Islet precursor cell (in vitro differentiated cells): ENCODE measurements around the gene ICAM2.

Experiments
- DNase-seq: peaks from one replicate; pipeline ENCODE4 v3.0.0-alpha.2; 2018

ICAM2 gene

DNA sequence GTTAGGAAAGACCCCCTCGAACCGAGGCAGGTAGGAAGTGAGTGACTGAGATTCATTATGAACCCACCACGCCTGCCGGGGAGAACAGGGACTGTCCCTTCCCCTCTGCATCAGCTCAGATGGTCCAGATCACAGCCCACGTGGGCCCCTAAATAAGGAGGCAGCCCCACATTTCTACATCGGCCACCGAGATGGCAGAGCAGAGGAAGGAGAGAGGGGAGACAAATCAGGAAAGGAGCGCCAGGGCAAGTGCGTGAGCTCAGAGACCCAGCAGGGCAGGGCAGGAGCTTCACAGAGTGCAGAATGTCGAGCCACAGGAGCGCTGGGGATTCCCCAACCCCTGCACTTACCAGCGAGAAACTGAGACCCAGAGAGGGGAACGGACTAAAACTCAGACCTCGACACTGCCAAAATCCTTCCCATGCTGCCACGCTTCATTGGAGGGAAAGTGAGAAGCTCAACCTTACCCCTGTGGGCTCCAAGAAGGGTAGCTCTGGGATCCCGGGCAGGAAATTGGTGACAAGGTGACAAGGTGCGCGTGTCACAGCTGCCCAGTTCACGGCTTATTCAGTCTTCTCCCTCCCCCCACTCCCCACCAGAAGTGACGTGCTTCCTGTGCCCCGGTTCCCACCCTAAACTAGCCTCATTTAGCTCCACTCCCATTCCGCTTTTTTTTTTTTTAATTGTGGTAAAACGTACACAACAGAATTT is at the start of gene ICAM2:
Gene ICAM2, minus strand, starts transcription at position 578 of the 711 bp plus-strand sequence. CDS start 13,942 bp downstream, outside the sequence.
- DNase-seq, result peak; percentile 55

DNA sequence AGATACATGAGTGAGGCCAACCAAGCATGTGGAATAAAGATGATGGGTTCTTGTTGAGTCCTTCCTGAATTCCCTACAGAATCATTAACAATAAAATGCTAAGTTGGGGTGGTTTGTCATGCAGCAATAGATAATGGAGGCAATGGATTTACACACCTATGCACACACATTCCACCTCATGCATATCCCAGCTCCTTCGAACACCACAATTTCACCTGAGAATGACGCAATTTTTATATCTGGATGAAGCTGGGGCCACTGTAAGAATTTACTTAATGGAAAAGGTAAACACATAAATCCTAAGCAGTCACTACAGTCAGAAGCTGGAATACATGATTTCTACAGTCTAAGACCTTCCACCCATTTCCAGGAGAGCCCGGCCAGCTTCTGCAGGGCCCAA is 49.8 kb upstream of the ICAM2 start:
- no peak for DNase-seq

DNA sequence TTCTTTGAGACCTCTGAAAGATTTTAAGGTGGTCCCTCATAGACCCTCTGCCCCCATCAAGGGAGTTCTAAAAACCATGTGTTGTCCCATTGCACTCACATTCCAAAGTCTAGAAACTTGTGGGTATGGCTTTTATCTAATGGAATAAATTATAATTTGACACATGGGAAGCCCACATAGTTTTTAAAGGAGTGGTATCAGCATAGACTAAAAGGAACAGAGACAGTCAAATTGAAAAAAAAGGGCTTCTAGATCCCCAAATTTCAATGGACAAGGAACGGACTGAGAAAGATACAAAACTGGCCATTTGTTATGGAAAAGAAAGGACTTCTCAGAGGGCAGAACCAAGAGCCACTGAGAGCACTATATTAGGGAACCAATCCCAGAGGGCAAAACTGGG is 48.7 kb upstream of the ICAM2 start:
- no peak for DNase-seq

GRCh38 chr17:64067657-64068056 is 47.2 kb upstream of the ICAM2 start:
- DNase-seq, result no peak

DNA sequence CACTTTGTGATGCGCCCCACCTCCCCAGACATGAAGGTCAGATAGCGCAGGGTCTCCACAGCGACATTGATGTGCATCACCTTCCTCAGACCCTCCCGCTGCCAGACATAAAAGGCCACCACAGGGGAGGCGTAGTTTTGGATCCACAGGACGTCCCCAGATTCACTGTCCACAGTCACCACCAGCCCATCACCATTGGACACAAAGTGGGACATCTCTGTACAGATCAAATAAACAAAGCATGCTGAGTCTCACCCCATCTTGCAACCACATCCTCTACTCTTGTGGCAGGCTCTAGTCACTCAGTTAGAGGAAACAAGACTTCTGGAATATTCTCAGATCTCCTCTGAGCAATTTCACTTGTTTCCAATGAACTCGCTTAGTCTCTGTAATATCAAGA is 46.3 kb upstream of the ICAM2 start:
- no peak for DNase-seq

DNA sequence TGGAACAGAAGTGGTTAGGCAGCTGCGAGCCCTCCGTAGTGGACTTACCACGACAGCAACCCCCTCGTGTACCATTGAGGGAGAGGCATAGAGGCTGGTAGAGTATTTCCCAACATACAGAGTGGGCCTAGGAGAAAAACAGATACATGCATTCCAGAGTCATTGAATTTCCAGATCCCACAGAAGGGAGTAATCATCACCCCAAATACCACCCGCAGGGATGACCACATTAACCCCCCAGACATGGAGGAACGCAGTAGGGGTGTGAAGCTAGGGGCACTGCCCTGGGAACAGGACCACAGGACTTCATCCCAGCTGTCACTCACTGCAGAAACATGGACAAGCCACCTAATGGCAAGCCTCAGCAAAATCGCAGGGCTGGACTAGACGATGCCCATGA is 44.7 kb upstream of the ICAM2 start:
- no peak for DNase-seq

GRCh38 chr17:64064331-64064730 is 43.9 kb upstream of the ICAM2 start:
- DNase-seq, result no peak

DNA sequence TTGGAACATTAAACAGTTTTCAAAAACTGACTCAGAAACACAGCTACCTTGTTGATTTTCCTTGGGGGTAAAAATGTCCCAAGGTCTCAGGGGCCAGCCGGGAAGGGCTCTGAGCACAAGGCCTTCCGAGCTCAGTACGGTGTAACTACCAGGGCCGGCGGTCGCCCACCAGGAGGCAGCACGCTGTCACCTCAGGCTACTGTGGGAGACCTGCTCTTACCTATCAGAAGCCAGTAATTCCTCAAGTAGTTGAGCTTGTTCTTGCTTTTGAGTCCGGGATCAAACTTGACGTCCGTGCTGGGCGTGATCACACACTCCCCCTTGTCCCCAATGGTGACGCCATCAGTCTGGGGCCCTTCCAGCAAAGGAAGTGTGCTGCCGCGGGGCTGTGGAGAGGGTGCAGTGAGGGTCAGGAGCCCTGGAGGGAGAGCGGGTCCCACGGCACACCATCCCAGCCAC is 43.4 kb upstream of the ICAM2 start:
- DNase-seq, result peak; percentile 94

GRCh38 chr17:64063088-64063487 is 42.7 kb upstream of the ICAM2 start:
- no peak for DNase-seq

- no peak for DNase-seq
Measured at GRCh38 chr17:64061178-64061898, 40.9 kb upstream of the ICAM2 start.

DNA sequence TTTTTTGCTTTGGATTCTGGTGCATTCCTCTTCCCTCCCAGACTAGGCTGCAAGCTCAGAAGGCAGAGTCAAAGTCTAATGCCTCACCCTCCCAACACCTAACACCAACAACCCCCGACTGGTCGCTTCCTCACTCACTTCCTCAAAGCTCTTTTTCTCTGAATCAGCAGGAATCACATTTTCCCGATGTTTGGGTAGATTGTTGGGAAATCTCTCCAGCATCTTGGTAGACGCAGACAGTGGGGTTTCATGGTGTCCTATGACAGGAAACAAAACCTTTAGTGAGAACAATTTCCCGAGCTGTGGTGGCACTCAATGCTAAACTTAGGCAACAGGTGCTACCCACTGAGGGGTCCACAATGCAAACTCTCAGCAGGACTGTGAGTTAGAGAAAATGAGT is 39.9 kb upstream of the ICAM2 start:
- DNase-seq, result no peak

- DNase-seq, result no peak
Measured at GRCh38 chr17:64059756-64060155, 39.3 kb upstream of the ICAM2 start.

- DNase-seq, result no peak
Measured at GRCh38 chr17:64058621-64059020, 38.2 kb upstream of the ICAM2 start.

DNA sequence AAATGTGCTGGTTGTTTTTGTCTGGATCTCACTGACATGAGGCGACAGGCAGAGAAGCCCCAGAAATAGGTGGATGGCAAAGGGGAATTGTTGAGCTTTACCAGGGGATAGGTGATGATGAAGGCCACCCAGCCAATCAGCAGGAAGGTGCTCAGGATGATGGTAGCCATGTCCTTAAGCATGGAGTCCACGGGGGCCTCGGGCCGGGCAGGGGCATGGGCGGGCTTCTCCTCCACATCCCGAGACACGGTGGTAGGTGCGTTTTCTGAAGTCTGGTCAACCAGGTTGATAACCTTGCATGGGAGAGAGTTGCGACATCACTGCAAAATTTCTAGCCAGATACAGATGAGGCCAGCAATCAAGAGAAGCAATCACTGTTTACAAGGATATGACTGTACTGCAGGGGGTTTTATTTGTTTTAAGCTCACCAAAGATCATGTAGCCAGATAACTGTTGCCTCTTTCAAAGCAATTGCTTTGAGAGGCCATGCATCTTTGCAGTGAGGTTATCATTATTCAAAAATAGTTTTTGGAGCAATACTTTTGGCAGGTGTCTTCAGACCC is 37.3 kb upstream of the ICAM2 start:
- DNase-seq, result no peak

- DNase-seq, result peak; percentile 95
Measured at GRCh38 chr17:64056269-64057005, 36.0 kb upstream of the ICAM2 start.

DNA sequence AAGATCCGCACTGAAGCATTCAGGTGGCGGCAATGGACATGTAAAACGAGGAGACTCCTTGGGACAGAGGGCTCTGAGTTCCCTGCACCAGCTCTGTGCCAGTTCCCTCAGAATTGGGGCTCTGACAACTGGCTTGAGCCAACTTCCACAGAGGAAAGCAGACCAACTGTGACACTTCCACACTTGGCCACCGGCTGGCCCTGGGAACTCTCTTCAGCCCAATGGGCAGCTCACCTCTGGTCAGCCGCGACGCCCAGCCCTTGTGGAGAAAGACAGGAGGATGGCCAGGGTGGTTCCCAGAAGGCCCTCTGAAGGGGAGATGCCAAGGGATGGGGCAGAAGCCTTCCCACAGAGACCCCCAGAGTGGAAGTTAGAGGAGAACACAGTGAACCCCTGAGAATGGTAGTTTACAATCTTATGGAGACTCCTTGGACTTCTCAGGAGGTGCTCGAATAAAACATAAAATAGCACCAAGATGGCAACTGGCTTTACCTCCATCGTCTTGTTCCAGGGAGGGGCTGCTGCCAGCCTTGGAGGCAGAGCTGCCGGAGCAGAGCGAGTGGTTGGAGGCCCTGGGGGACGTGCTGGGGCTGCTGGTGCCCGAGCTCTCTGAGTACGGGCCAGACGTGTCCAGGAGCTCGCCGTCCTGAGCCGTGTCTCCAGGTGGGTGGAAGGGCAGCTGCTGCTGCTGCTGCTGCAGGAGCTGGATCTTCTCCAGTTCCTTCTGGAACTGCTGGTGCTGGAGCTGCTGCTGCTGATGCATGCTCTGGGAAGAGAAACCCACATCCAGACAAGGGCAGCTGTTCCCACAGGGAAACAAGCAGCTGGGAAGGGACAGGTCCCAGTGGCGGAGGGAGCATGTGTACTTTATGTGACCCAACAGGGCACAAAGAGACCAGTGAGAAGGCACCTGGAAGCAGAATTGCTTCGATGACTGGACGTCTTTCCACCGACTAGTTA is 35.0 kb upstream of the ICAM2 start:
- DNase-seq, result no peak

DNA sequence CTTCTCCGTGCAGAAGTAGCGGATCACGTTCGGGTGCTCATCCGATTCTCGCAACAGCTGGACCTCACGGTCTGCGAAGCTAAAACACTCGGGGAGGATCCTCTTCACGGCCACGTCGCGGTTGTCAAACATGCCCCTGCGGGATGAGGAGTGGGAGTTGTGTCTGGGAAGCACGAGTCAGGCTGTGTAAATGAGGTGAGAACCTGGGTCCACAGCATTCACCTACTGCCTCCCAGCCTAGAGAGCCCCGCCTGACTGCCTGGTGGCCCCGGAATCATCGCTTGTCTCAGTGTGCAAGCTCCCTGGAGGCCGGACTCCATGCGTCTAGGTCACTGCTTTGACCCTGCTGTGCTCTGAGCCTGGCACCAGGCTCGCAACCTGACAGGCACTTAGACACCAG is 33.9 kb upstream of the ICAM2 start:
- DNase-seq, result no peak

- DNase-seq, result no peak
Measured at GRCh38 chr17:64053101-64053500, 32.7 kb upstream of the ICAM2 start.

GRCh38 chr17:64051153-64051552 is 30.7 kb upstream of the ICAM2 start:
- no peak for DNase-seq

DNA sequence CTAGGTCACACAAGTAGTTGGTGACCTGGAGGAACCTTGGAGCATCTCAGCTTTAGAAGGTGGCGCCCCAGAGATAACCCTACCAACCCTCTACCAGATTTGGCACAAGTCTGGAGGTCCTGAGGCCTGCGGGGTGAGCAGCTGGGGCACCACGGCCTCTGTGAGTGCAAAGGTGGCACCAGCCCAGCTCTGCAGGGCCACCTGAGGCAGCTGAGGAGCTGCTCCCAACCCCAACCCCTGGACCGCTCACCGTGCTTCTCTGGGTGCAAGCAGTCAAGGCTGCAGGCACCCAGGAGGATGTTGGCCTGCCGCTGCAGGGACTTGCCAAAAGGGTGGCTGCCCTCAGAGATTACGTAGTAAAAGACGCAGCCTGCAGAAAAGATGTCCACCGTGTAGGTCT is 28.4 kb upstream of the ICAM2 start:
- no peak for DNase-seq

- DNase-seq, result no peak
Measured at GRCh38 chr17:64045176-64045575, 24.7 kb upstream of the ICAM2 start.
